Measurements from ENCODE around the gene PAPLN. TPM values are rescaled to one million over a fixed set of nuclear protein-coding genes. Genes with fewer than 3 reads are reported as not detected.
A peak's percentile ranks its signal among the peaks of the same experiment; 100 is the strongest.

PAPLN gene
- total RNA-seq, 1 experiment from 2014 or later = 22.2 TPM

- Histone ChIP-seq H3K27ac (ENCODE audit: low read length) (no peak overlapping the region), H3K9me3 (ENCODE audit: control insufficient read depth, insufficient read depth, low read depth, low read length) (no peaks in the 10 kb centered on the region), H3K4me3 (ENCODE audit: low read depth in 2 of 2, low read length in 2 of 2) (peak overlapping the region in 1 of 2 experiments; percentile 19; a peak in 2 of 4 replicates), H3K36me3 (ENCODE audit: control insufficient read depth, insufficient read depth, low read length) (no peaks in the 10 kb centered on the region), H3K27me3 (ENCODE audit: control insufficient read depth, insufficient read depth, low read length) (0 out of 2 replicates have a peak, but pooled peaks cover 2% of the 10 kb centered on the region), H3K4me1 (ENCODE audit: control insufficient read depth, insufficient read depth, low read length) (peaks cover 20% of the 10 kb centered on the region)
- CTCF ChIA-PET = no interaction called here
- in situ Hi-C loops (cut with HindIII; ENCODE audit: low pct_unique_long_range_greater_than_20kb, low sequenced_read_pairs) = no loop called here
- BruUV-seq (replicated peaks) = no TSS peak
- ATAC-seq (peak; percentile 46), DNase-seq (ENCODE audit: low read depth, low spot score) (no peak)
- TF ChIP-seq, protein P1, sequence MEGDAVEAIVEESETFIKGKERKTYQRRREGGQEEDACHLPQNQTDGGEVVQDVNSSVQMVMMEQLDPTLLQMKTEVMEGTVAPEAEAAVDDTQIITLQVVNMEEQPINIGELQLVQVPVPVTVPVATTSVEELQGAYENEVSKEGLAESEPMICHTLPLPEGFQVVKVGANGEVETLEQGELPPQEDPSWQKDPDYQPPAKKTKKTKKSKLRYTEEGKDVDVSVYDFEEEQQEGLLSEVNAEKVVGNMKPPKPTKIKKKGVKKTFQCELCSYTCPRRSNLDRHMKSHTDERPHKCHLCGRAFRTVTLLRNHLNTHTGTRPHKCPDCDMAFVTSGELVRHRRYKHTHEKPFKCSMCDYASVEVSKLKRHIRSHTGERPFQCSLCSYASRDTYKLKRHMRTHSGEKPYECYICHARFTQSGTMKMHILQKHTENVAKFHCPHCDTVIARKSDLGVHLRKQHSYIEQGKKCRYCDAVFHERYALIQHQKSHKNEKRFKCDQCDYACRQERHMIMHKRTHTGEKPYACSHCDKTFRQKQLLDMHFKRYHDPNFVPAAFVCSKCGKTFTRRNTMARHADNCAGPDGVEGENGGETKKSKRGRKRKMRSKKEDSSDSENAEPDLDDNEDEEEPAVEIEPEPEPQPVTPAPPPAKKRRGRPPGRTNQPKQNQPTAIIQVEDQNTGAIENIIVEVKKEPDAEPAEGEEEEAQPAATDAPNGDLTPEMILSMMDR (IDR thresholded peaks at IDR 0.05) = no peak
- no peak for TF ChIP-seq REST (IDR thresholded peaks at IDR 0.05; ENCODE audit: insufficient read depth in 1 of 2, low read depth in 2 of 2, low read length in 1 of 2)
- TF ChIP-seq TCF7L2 (IDR thresholded peaks at IDR 0.05; ENCODE audit: low read depth, low read length) = no peak
- no peak for TF ChIP-seq SIN3A (IDR thresholded peaks at IDR 0.05; ENCODE audit: borderline replicate concordance, insufficient read depth, low read depth, low read length)
- TF ChIP-seq POLR2AphosphoS5 (IDR thresholded peaks at IDR 0.05; ENCODE audit: low read depth, low read length) = no peak
- intact Hi-C loops (cut with micrococcal nuclease; ENCODE audit: unreplicated experiment) = no loop called here
- POLR2A ChIA-PET = no interaction called here
These were observed 1.6 kb downstream of the PAPLN start for GRCh38 chr14:73238941-73239340.

DNA sequence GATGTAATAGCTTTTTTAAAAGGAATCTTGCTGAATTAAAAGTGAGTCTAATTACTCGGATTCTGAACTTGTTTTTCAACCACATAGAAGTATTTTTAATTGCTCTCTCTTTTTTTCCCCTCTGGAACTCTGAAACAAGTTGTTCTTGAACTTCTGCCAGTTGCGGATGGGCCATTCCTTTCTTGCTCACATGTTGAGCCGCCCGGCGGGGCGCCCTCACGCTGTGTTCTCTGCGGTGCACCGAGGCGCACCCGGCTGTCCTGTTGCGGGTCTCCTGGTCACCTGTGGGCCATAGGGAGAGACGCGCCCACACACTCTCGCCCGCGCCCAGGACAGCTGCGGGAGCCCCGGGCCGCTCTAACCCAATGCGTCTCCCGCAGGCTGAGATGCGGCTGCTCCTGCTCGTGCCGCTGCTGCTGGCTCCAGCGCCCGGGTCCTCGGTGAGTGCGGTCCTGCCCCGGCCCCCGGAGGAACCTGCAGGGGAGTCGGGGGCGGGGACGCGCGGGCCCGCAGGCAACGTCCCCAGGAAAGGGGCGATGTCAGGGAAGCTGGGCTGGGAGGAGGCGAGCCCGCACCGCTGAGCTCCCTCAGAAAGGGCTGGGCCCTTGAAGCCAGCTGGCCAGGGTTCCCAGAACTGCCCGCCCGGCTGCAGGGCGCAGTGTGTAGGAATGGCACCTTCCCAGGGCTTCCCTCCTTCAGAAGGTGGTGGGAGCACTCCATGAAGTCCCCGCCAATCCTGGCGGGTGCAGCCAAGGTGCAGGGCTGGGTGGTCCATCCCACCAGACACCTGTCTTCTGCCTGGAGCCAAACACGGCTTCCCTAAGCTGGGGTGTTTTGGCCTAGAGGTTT lies 2.3 kb downstream of the PAPLN start:
- DNase-seq (ENCODE audit: low read depth, low spot score) = no peak
- Histone ChIP-seq H3K27me3 (ENCODE audit: control insufficient read depth, insufficient read depth, low read length) (0 out of 2 replicates have a peak, but pooled peaks cover 2% of the 10 kb centered on the region), H3K36me3 (ENCODE audit: control insufficient read depth, insufficient read depth, low read length) (no peaks in the 10 kb centered on the region), H3K4me1 (ENCODE audit: control insufficient read depth, insufficient read depth, low read length) (peaks cover 20% of the 10 kb centered on the region), H3K9me3 (ENCODE audit: control insufficient read depth, insufficient read depth, low read depth, low read length) (no peaks in the 10 kb centered on the region), H3K4me3 (ENCODE audit: low read depth in 2 of 2, low read length in 2 of 2) (peak overlapping the region; percentile 19 to 36), H3K27ac (ENCODE audit: low read length) (no peak overlapping the region)
- BruUV-seq (replicated peaks) = no TSS peak
- ATAC-seq = no peak
- ChIA-PET CTCF (no interaction called here), POLR2A (interaction anchor here (0.5 to 0.6 kb wide), 3 partner anchors 17 to 173 kb away, joined by 5 to 13 read pairs (median 8); no protein-coding TSS in a partner anchor)
- TF ChIP-seq REST (IDR thresholded peaks at IDR 0.05; ENCODE audit: insufficient read depth in 1 of 2, low read depth in 2 of 2, low read length in 1 of 2) = no peak
- no peak for TF ChIP-seq POLR2AphosphoS5 (IDR thresholded peaks at IDR 0.05; ENCODE audit: low read depth, low read length)
- no peak for TF ChIP-seq TCF7L2 (IDR thresholded peaks at IDR 0.05; ENCODE audit: low read depth, low read length)
- TF ChIP-seq SIN3A (IDR thresholded peaks at IDR 0.05; ENCODE audit: borderline replicate concordance, insufficient read depth, low read depth, low read length) = no peak
- TF ChIP-seq, protein P1 (IDR thresholded peaks at IDR 0.05) = no peak
- intact Hi-C loops (cut with micrococcal nuclease; ENCODE audit: unreplicated experiment) = no loop called here
- in situ Hi-C loops (cut with HindIII; ENCODE audit: low pct_unique_long_range_greater_than_20kb, low sequenced_read_pairs) = no loop called here
